HUDEP-2 (cell line): ENCODE results near the gene OR10T2.
"Not testable (repeated sequence)": the region's sequence is repeated elsewhere in the genome, so short reads cannot be mapped to it uniquely, and the experiment has no call there.

Experiments
- DNase-seq, 76 experiments: peaks; one replicate each; lab custom pipeline; 2025; ENCODE audit not compliant: unreplicated experiment in 76 of 76; lab: John Stamatoyannopoulos, UW

Gene OR10T2

GRCh38 chr1:158398818-158399514 lies at the start of gene OR10T2:
OR10T2 (minus strand) TSS chr1:158399466; CDS start chr1:158399466, 0 bp downstream.
- DNase-seq = no peak

- DNase-seq = no peak
Observed at GRCh38 chr1:158445376-158445775, 46.1 kb upstream of the OR10T2 start.

GRCh38 chr1:158434741-158435140 lies 35.5 kb upstream of the OR10T2 start:
- DNase-seq = no peak

GRCh38 chr1:158430163-158430562 lies 30.9 kb upstream of the OR10T2 start:
- DNase-seq = not testable (repeated sequence)

GRCh38 chr1:158426137-158426536 lies 26.9 kb upstream of the OR10T2 start, which contains the start of gene OR10K2:
OR10K2 (minus strand) TSS chr1:158426237; CDS start chr1:158420866, 5,371 bp downstream.
- DNase-seq = no peak

- no peak for DNase-seq
Observed at GRCh38 chr1:158425027-158425426, 25.8 kb upstream of the OR10T2 start.

GRCh38 chr1:158422212-158422611 lies 22.9 kb upstream of the OR10T2 start:
- no peak for DNase-seq

- no peak for DNase-seq
Observed at GRCh38 chr1:158417586-158417985, 18.3 kb upstream of the OR10T2 start.

GRCh38 chr1:158414651-158415345 lies 15.5 kb upstream of the OR10T2 start:
- DNase-seq = no peak

GRCh38 chr1:158407092-158407491 lies 7.8 kb upstream of the OR10T2 start:
- no peak for DNase-seq

- no peak for DNase-seq
Observed at GRCh38 chr1:158400871-158401270, 1.6 kb upstream of the OR10T2 start.

GRCh38 chr1:158396646-158397045 lies 2.6 kb downstream of the OR10T2 start:
- no peak for DNase-seq

- DNase-seq = no peak
Observed at GRCh38 chr1:158393476-158393875, 5.8 kb downstream of the OR10T2 start.

GRCh38 chr1:158391099-158391498 lies 8.2 kb downstream of the OR10T2 start:
- DNase-seq = no peak

GRCh38 chr1:158390331-158390730 lies 8.9 kb downstream of the OR10T2 start:
- DNase-seq = no peak

GRCh38 chr1:158374860-158375259 lies 24.4 kb downstream of the OR10T2 start:
- no peak for DNase-seq

- not testable (repeated sequence) for DNase-seq
Observed at GRCh38 chr1:158374101-158374500, 25.2 kb downstream of the OR10T2 start.

- DNase-seq = no peak
Observed at GRCh38 chr1:158371188-158371953, 27.9 kb downstream of the OR10T2 start.

- DNase-seq = no peak
Observed at GRCh38 chr1:158366783-158367182, 32.5 kb downstream of the OR10T2 start.

- DNase-seq = no peak
Observed at GRCh38 chr1:158362941-158363340, 36.3 kb downstream of the OR10T2 start.

GRCh38 chr1:158362482-158362881 lies 36.8 kb downstream of the OR10T2 start:
- DNase-seq = no peak
